ENCODE results near the gene CAP2. TPM values are rescaled to one million over a fixed set of nuclear protein-coding genes. Genes with fewer than 3 reads are reported as not detected.

Gene CAP2
- total RNA-seq, 1 experiment from 2014 or later = 11.5 TPM

GRCh38 chr6:17476511-17476910 is 83.1 kb downstream of the CAP2 start:
- Histone ChIP-seq H2AK5ac (ENCODE audit: insufficient read length, low read length) (no peak overlapping the region), H4K20me1 (ENCODE audit: control insufficient read depth, insufficient read depth, insufficient read length) (no peaks in the 10 kb centered on the region), H4K8ac (replicated peaks; ENCODE audit: insufficient read length, low read depth, low read length) (no peak overlapping the region), H2BK12ac (ENCODE audit: insufficient read length, low read depth, low read length) (no peak overlapping the region), H3K14ac (ENCODE audit: insufficient read depth, low read length) (no peak overlapping the region), H3K23me2 (ENCODE audit: insufficient read length, low read depth, low read length, poor library complexity, severe bottlenecking) (no peaks in the 10 kb centered on the region), H2BK20ac (ENCODE audit: low read depth, low read length, poor library complexity, severe bottlenecking) (no peak overlapping the region), H2BK5ac (ENCODE audit: insufficient read length, low read length) (no peak overlapping the region), H3K4me1 (ENCODE audit: insufficient read depth, low read length) (no peaks in the 10 kb centered on the region), H3T11ph (ENCODE audit: low read length) (no peak overlapping the region), H3K27ac (ENCODE audit: insufficient read length, low read depth, low read length) (no peak overlapping the region), H3K9ac (ENCODE audit: extremely low read depth, insufficient read length, low read length) (no peak overlapping the region), H4K5ac (ENCODE audit: insufficient read length, low read depth, low read length) (no peak overlapping the region), H2BK15ac (ENCODE audit: low read depth, low read length) (no peak overlapping the region), H3K18ac (ENCODE audit: insufficient read length, low read depth, low read length) (no peak overlapping the region), H3K23ac (ENCODE audit: insufficient read length, low read depth, low read length) (no peak overlapping the region), H2BK120ac (ENCODE audit: low read depth, low read length, poor library complexity, severe bottlenecking) (no peak overlapping the region), H3K4me2 (ENCODE audit: insufficient read depth, insufficient read length, low read length) (no peak overlapping the region), H3K9me3 (ENCODE audit: control insufficient read depth, low read depth, low read length) (no peaks in the 10 kb centered on the region), H4K91ac (ENCODE audit: insufficient read length, low read depth, low read length) (no peak overlapping the region), H2AFZ (ENCODE audit: low read length) (no peak overlapping the region), H3K56ac (ENCODE audit: insufficient read length, low read depth, low read length) (no peak overlapping the region), H3K79me2 (ENCODE audit: insufficient read depth, low read length) (no peaks in the 10 kb centered on the region), H3K27me3 (ENCODE audit: insufficient read depth, low read length) (no peaks in the 10 kb centered on the region), H3K4ac (ENCODE audit: low read depth, low read length) (no peak overlapping the region), H3K79me1 (ENCODE audit: insufficient read depth, low read depth, low read length, poor library complexity, severe bottlenecking) (no peaks in the 10 kb centered on the region)
- no peak overlapping the region for H3K4me3 Mint-ChIP-seq
- no CpG with 5 or more reads among the region's 4 CpGs for WGBS (ENCODE audit: extremely low coverage, insufficient read length, low lambda C conversion rate)
- H3K4me1 Mint-ChIP-seq = peaks cover 0 to 5% of the 10 kb centered on the region in 2 experiments; a peak in 2 of 4 replicates
- H3K9me3 Mint-ChIP-seq = no peaks in the 10 kb centered on the region
- H3K27me3 Mint-ChIP-seq (ENCODE audit: low read depth) = no peaks in the 10 kb centered on the region
- no peak overlapping the region for H3K27ac Mint-ChIP-seq
- H3K36me3 Mint-ChIP-seq (ENCODE audit: insufficient read depth in 1 of 3, low read depth in 3 of 3) = no peaks in the 10 kb centered on the region
- TF ChIP-seq CTCF (conservative IDR thresholded peaks at IDR 0.05) = no peak
- DNase-seq = no peak
